Measurements from ENCODE around the gene TMEM273. TPM values are rescaled to one million over a fixed set of nuclear protein-coding genes. Genes with fewer than 3 reads are reported as not detected.
A peak's percentile ranks its signal among the peaks of the same experiment; 100 is the strongest.

The TMEM273 gene
- total RNA-seq, 4 donors from 2014 or later, result 0.76 to 20.6 (median 7.1) TPM

GRCh38 chr10:49165821-49166483 lies 22.2 kb downstream of the TMEM273 start:
- Histone ChIP-seq H3K36me3 (peaks cover 0 to 17% (median 0%) of the 10 kb centered on the region in 3 donors), H3K4me3 (no peak overlapping the region), H3K27ac (no peak overlapping the region), H3K27me3 (no peaks in the 10 kb centered on the region), H3K4me1 (peaks cover 0 to 8% (median 0%) of the 10 kb centered on the region in 3 donors), H3K9me3 (no peaks in the 10 kb centered on the region)
- WGBS, 2 donors, result 86 to 91% methylated on average over 11 to 13 of the region's 14 CpGs
- intact Hi-C loops (cut with DNase I), result loop anchor here (5.0 to 10.0 kb wide), 2 partner anchors 189 to 501 kb away; no protein-coding TSS in a partner anchor
- TF ChIP-seq POLR2A (IDR thresholded peaks at IDR 0.05) (no peak), CTCF (IDR thresholded peaks at IDR 0.05) (no peak)
- DNase-seq, result no peak

GRCh38 chr10:49165259-49165658 lies 22.9 kb downstream of the TMEM273 start:
- no peak overlapping the region for H3K4me3 ChIP-seq

GRCh38 chr10:49164559-49165188 lies 23.5 kb downstream of the TMEM273 start:
- TF ChIP-seq POLR2A (IDR thresholded peaks at IDR 0.05) (no peak), CTCF (IDR thresholded peaks at IDR 0.05) (peak; percentile 30 to 70 (median 52))
- Histone ChIP-seq H3K9me3 (no peaks in the 10 kb centered on the region), H3K4me3 (no peak overlapping the region), H3K27ac (no peak overlapping the region), H3K36me3 (peaks cover 0 to 17% (median 0%) of the 10 kb centered on the region in 3 donors), H3K4me1 (peaks cover 0 to 8% (median 0%) of the 10 kb centered on the region in 3 donors), H3K27me3 (no peaks in the 10 kb centered on the region)
- WGBS, 2 donors, result 51 to 66% methylated on average over 9 of the region's 9 CpGs
- no peak for DNase-seq
- intact Hi-C loops (cut with DNase I), result loop anchor here (5.0 to 10.0 kb wide), 2 partner anchors 187 to 500 kb away; no protein-coding TSS in a partner anchor

More at GRCh38 chr10:49165259-49165658, 22.9 kb downstream of the TMEM273 start:
- no peak overlapping the region for H3K27ac ChIP-seq
- H3K9me3 ChIP-seq, result no peaks in the 10 kb centered on the region
- TF ChIP-seq CTCF (IDR thresholded peaks at IDR 0.05) (no peak), POLR2A (IDR thresholded peaks at IDR 0.05) (no peak)
- intact Hi-C loops (cut with DNase I), result loop anchor here (5.0 to 10.0 kb wide), 2 partner anchors 188 to 500 kb away; no protein-coding TSS in a partner anchor
- peaks cover 0 to 8% (median 0%) of the 10 kb centered on the region in 3 donors for H3K4me1 ChIP-seq
- peaks cover 0 to 17% (median 0%) of the 10 kb centered on the region in 3 donors for H3K36me3 ChIP-seq
- WGBS, 2 donors, result 67 to 73% methylated on average over 6 to 7 of the region's 7 CpGs
- H3K27me3 ChIP-seq, result no peaks in the 10 kb centered on the region
- no peak for DNase-seq

GRCh38 chr10:49163741-49164140 lies 24.4 kb downstream of the TMEM273 start:
- no peaks in the 10 kb centered on the region for H3K27me3 ChIP-seq
- no peak for DNase-seq
- no peaks in the 10 kb centered on the region for H3K9me3 ChIP-seq
- H3K4me3 ChIP-seq, result no peak overlapping the region
- peaks cover 0 to 17% (median 0%) of the 10 kb centered on the region in 3 donors for H3K36me3 ChIP-seq
- 73 to 85% methylated on average over 4 of the region's 4 CpGs for WGBS, 2 donors
- TF ChIP-seq POLR2A (IDR thresholded peaks at IDR 0.05) (no peak), CTCF (IDR thresholded peaks at IDR 0.05) (no peak)
- intact Hi-C loops (cut with DNase I), result loop anchor here (10.0 kb wide), 1 partner anchor 499 kb away; no protein-coding TSS in a partner anchor
- peaks cover 0 to 8% (median 0%) of the 10 kb centered on the region in 3 donors for H3K4me1 ChIP-seq
- H3K27ac ChIP-seq, result no peak overlapping the region

All from esophagus squamous epithelium (tissue), 5 donors.